ENCODE data around the gene HNRNPL.
"Not testable (repeated sequence)": the region's sequence is repeated elsewhere in the genome, so short reads cannot be mapped to it uniquely, and the experiment has no call there.

HNRNPL gene

DNA sequence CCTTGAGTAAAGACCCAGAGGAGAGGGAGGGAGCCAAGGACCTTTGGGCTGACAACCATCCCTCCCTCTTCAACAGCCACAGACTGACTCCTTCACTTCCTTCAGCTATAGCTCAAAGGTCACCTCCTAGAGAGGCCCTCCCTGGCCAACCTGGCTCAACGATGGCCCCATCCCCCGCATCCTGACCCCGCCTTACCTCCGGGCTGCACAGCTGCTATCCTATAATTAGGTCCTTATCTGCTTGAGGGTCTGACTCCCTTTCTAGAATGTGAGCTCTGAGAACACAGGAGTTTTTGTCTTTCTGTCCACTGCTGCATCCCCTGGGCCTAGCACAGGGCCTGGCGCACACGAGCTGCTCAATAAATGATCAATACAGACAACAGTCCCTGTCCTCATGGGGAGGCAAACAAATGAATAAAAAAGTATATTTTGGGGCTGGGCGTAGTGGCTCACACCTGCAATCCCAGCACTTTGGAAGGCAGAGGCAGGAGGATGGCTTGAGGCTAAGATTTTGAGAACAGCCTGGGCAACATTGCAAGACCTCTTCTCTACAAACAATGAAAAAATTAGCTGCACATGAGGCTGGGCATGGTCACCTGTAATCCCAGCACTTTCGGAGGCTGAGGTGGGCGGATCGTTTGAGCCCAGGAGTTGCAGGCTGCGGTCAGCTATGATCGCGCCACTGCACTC lies 30.4 kb downstream of the HNRNPL start:
- TF ChIP-seq, protein P1, sequence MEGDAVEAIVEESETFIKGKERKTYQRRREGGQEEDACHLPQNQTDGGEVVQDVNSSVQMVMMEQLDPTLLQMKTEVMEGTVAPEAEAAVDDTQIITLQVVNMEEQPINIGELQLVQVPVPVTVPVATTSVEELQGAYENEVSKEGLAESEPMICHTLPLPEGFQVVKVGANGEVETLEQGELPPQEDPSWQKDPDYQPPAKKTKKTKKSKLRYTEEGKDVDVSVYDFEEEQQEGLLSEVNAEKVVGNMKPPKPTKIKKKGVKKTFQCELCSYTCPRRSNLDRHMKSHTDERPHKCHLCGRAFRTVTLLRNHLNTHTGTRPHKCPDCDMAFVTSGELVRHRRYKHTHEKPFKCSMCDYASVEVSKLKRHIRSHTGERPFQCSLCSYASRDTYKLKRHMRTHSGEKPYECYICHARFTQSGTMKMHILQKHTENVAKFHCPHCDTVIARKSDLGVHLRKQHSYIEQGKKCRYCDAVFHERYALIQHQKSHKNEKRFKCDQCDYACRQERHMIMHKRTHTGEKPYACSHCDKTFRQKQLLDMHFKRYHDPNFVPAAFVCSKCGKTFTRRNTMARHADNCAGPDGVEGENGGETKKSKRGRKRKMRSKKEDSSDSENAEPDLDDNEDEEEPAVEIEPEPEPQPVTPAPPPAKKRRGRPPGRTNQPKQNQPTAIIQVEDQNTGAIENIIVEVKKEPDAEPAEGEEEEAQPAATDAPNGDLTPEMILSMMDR (conservative IDR thresholded peaks at IDR 0.05; ENCODE audit: low read depth), result no peak
- H3K27ac ChIP-seq, result peak overlapping the region; percentile 19; the same call in 1 of the 2 replicates
- CTCF ChIA-PET, result no interaction called here
- no peak for DNase-seq (ENCODE audit: low spot score)
- POLR2A ChIA-PET (ENCODE audit: low non-redundant PET), result no interaction called here

DNA sequence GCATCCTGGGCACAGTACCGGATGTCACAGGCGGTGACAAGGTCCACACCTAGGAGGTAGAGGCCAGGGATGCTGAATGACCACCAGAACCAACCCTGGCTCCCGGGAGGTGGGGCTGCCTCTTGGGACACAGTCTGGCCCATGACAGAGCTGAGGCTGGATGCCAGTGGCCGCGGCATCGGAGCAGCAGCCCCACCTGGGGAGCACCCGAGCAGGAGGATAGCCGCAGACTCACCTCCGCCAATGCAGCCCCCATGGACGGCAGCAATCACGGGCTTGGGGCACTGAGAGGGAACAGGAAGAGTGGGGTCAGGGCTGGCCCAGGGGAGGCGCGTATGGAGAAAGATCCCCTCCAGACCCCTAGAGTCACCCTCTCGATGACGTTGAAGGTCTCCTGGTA lies 32.7 kb downstream of the HNRNPL start:
- CTCF ChIA-PET, result no interaction called here
- POLR2A ChIA-PET (ENCODE audit: low non-redundant PET), result no interaction called here
- H3K27ac ChIP-seq, result no peak overlapping the region

DNA sequence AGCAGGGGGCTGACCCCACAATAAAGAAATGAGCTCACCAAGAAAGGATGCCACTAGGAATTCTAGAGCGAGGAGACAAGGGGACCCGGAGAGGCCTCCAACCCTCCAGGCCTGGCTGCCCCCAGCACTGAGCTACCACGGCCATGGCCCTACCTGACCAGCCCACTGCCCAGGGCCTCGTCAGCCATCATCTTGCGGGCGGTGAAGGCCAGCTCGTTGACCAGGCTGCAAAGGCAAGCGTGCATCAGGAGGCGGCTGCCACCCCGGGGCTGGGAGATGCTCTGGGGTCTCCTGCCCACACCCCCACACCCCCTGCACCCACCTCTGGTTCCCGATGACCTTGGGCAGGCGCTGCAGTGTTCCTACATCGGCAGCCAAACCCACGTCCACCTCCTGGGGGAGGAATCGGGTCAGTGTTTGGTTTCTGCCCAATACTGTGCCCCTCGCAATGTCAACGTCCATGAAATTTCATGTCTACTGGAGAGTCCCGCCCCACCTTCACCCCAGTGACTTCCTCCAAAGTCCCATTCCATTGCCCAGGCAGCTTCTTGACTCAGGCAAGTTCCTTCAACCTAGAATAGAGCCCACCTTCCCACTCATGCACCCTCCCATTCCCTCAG lies 33.5 kb downstream of the HNRNPL start:
- H3K27ac ChIP-seq, result no peak overlapping the region
- DNase-seq (ENCODE audit: low spot score), result no peak
- CTCF ChIA-PET, result no interaction called here
- POLR2A ChIA-PET (ENCODE audit: low non-redundant PET), result no interaction called here
- TF ChIP-seq, protein P1 (conservative IDR thresholded peaks at IDR 0.05; ENCODE audit: low read depth), result no peak

More for the DNA sequence above, 32.7 kb downstream of the HNRNPL start:
- DNase-seq (ENCODE audit: low spot score), result no peak
- TF ChIP-seq, protein P1 (conservative IDR thresholded peaks at IDR 0.05; ENCODE audit: low read depth), result no peak

DNA sequence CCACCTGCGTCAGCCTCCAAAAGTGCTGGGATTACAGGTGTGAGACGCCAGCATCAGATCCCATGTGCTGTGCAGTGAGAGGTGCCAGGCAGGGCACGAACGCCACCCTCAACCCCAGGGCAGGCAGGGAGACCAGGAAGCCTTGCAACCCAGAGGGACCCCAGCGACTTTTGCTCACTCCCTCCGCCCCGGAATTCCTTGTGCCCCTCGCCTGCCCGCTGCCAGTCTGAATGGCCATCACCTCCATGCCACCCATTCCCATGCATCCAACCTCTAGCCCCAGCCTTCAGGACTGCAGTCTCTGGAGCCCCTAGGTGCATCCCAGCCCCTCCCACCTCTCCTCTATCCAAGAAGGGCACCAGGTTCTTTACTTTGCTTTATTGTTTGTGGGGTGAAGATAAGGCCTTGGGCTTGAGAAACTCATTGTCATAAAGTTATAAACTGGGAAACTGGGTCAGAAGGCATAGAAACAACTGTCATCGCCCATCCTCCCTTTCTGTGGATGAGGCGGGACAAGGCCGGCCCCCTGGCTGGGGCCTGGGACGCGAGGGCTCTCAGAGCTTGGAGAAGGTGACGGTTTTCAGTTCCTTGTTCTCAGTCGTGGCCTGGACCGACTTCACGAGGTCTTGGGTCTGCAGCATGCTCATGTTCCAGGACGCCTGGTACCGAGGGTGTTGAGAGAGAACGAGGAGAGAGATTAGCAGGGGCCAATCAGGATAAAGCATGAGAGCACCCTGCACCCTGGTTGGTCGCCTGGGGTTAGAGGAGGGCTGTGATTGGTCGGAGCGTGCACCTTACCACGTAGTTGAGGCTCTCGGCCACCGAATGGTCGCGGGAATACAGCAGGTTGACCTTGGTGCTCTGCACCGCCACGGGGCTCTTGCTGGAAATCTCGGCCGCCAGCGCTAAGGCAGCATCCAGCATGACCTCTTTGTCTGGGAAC lies 34.5 kb downstream of the HNRNPL start:
- TF ChIP-seq, protein P1 (conservative IDR thresholded peaks at IDR 0.05; ENCODE audit: low read depth), result no peak
- no peak for DNase-seq (ENCODE audit: low spot score)
- CTCF ChIA-PET, result no interaction called here
- H3K27ac ChIP-seq, result peak overlapping the region; percentile 31
- POLR2A ChIA-PET (ENCODE audit: low non-redundant PET), result no interaction called here

DNA sequence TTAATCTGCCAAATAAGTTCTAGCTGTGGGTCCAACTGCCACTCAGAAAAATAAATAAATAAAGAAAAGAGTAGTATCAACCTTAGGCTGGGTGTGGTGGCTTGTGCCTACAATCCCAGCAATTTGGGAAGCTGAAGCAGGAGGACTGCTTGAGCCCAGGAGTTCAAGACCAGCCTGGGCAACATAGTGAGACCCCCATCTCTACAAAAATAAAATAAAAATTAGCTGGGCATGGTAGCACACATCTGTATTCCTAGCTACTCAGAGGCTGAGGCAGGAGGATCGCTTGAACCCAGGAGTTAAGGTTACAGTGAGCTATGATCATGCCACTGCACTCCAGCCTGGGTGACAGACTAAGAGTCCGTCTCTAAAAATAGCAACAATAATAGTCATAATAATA lies 35.9 kb downstream of the HNRNPL start:
- not testable (repeated sequence) for DNase-seq (ENCODE audit: low spot score); H3K27ac ChIP-seq
- ChIA-PET CTCF (interaction anchor here (0.6 to 1.2 kb wide), 2 partner anchors 25 to 152 kb away, joined by 3 to 6 read pairs; no protein-coding TSS in a partner anchor), POLR2A (ENCODE audit: low non-redundant PET) (interaction anchor here (0.7 kb wide), 1 partner anchor 149 kb away, joined by 7 read pairs; no protein-coding TSS in a partner anchor)

DNA sequence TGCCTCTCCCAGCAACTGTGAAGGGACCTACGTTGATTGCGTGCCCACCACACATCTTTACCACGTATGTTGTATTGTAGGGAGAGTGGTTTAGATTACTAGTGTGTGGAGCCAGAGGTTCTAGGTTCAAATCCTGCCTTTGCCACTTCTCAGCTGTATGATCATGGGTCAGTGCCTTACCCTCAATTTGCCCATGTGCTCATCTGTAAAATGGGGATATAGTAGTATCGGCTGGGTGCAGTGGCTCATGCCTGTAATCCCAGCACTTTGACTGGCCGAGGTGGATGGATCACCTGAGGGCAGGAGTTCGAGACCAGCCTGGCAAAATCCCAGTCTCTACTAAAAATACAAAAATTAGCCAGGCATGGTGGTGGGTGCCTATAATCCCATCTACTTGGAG lies 36.5 kb downstream of the HNRNPL start:
- DNase-seq (ENCODE audit: low spot score), result no peak
- TF ChIP-seq, protein P1 (conservative IDR thresholded peaks at IDR 0.05; ENCODE audit: low read depth), result no peak
- POLR2A ChIA-PET (ENCODE audit: low non-redundant PET), result interaction anchor here (0.7 kb wide), 1 partner anchor 149 kb away, joined by 7 read pairs; no protein-coding TSS in a partner anchor
- H3K27ac ChIP-seq, result no peak overlapping the region
- CTCF ChIA-PET, result interaction anchor here (1.2 kb wide), 1 partner anchor 25 kb away, joined by 6 read pairs; no protein-coding TSS in a partner anchor

All from RWPE1 (cell line).